HG03097 (cell line): ENCODE data around the gene CEP41.
"Not testable (repeated sequence)": the region's sequence is repeated elsewhere in the genome, so short reads cannot be mapped to it uniquely, and the experiment has no call there.

Source experiments
- ATAC-seq: cut with Tn5 transposase; IDR thresholded peaks from one replicate; pipeline ENCODE4 v1.9.1; 2021; ENCODE audit not compliant: unreplicated experiment, low FRiP score

CEP41 gene

DNA sequence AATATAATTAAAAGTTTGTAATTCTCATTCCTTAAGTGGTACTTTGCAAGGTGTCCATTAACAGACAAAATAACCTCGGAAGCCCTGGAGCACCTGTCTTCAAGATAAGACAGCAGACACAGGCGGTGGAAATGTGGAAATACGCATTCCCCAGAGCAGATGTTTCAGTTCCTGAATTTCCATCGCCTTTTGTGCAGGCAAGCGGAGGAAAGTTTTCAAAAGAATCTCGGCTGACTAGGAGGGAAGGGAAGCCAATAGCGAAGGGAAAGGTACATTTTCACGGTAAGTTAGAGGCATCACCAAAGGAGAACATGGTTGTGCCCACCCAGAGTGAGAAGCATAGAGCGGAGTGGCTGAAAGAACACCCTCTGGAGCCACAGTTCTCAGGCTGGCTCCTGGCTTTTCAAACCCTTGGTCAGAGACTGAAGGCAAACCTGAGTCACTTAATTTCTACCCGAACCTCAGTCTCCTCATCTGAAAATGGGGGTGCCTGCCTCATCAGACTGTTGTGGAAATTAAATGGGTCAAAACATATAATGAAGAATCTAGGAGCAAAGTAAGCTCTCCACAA is 46.9 kb downstream of the CEP41 start:
- ATAC-seq, result no peak

DNA sequence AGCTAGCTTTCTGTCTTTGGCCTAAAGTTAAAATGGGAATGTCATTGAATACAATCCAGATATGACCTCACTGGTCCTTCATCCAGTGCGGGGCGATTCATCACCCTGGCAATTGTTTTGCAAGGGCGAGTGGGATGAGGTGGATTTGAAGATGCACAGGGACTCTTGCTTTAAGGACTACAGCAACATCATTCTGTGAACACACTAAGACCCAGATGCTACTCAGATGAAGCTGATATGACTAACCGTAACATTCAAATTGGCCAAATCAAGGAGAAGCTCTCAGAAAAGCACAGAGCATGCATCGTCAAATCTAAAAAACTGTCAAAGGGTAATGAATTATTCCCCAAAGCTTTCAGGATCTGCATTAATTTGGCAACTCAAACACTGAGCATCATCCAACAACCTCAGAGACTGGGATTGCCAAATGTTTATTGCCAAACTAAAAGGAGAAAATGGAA is 47.7 kb downstream of the CEP41 start:
- no peak for ATAC-seq

DNA sequence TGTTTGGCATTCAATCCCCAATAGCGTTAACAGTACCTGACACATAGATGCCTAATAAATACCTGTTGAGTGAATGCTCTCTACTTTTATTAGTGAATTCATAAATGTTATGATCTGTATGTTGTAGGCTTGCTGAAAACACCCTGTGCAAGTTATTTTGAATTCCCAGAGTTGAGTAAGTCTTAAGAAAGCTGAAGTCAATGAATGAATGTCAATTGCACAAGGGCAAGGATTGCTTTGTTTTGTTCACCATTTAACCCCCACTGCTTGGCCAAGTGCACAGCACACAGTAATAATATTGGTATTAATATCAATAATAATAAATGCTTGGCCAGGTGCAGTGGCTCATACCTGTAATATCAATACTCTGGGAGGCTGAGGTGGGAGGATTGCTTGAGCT is 50.3 kb downstream of the CEP41 start:
- no peak for ATAC-seq

DNA sequence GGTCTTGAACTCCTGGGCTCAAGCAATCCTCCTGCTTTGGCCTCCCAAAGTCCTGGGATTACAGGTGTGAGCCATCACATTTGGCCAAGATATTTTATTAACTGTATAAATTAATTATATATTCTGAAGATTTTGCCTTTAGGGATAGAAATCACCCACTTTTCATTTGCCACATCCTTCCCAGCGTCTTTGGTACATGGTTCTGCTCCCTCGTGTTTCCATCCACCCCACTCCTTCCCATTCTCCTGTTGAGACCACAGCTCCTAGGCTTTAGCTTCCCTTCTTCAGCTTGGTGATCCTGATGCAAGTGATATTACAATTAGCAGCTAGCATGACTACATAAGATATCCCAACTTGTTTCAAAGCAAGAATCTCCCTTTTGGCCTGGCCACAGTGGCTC is 52.1 kb downstream of the CEP41 start:
- no peak for ATAC-seq

DNA sequence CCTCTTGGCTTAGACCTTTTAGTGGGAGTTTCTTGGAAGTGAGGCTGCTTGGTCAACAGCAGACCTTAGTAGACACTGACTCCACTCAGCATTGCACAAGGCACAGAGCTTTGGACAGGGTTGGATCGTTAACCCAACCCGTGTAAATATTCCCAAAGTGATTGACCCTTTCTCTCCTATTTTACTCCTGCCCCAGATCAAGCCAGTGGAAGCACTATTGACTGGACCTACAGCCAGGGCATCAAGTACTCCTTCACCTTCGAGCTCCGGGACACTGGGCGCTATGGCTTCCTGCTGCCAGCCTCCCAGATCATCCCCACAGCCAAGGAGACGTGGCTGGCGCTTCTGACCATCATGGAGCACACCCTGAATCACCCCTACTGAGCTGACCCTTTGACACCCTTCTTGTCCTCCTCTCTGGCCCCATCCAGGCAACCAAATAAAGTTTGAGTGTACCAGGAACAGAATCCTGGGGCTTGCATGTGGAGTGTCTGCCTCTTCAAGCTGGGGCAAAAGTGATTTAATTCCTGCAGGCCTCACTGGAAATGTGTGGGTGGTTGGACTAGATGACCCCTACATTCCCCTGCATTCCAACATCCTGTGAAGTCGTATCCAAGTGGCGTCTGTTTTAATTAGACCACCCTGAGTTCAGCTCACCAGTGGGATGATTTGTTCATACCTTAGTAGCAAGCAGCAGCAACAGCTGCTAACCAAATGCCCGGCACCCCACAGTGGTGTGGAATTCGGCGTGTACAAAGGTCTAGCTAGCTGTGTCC is 53.0 kb downstream of the CEP41 start:
- ATAC-seq, result no peak

DNA sequence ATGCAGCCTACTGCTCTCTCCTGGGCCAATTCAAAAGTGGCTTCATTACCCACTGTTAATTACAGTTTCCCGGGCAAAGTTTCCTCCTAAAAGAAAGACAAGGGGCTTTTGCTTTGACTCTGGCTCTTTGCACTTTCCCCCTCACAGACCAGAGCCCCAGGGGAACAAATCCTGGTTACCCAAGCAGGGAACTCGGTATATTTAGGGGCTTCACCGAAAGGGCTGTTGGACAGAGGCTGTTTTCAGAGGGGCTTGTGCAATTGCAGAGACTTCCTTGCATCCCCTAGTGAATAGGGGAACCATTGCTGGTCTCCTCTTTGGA is 53.5 kb downstream of the CEP41 start:
- no peak for ATAC-seq

DNA sequence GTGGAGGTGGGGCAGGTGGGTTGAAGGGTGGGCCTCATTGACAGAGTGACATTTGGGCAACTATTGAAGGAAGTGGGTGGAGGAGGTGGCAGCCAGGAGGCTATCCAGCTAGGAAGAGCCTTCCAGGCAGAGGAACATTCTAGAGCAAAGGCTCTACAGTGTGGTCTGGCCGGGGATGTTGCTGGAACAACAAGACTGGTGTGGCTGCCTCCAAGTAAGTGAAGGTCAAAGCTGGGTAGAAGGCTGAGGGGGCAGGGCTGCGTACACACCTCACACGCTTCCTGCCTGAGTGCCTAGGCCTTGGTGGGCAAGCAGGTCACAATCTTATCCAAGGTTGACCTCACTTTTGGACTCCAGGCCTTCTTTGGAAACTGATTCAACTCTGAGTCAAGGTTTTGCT is 53.9 kb downstream of the CEP41 start:
- ATAC-seq, result no peak

DNA sequence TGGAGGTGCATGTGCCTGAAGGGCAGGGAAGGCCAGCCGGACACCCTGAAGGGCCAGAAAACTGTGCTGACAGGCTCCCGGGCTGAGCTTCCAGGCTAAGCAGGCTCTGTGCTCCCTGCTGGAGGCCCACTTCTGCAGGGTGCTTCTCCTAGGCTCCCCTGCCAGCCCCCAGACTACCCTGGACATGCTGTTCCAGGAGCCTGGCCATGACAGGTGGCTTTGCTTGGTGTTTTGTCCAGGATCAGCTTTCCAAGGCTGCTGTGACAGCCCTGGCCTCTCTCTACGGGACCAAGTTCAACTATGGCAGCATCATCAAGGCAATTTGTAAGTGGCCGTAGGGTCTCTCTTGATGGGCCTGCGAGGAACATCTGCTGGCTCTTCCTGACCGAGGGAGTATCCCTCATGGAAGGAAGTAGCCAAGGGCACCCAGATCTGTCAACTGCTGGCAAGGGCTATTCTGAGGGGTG is 55.2 kb downstream of the CEP41 start:
- ATAC-seq, result no peak

DNA sequence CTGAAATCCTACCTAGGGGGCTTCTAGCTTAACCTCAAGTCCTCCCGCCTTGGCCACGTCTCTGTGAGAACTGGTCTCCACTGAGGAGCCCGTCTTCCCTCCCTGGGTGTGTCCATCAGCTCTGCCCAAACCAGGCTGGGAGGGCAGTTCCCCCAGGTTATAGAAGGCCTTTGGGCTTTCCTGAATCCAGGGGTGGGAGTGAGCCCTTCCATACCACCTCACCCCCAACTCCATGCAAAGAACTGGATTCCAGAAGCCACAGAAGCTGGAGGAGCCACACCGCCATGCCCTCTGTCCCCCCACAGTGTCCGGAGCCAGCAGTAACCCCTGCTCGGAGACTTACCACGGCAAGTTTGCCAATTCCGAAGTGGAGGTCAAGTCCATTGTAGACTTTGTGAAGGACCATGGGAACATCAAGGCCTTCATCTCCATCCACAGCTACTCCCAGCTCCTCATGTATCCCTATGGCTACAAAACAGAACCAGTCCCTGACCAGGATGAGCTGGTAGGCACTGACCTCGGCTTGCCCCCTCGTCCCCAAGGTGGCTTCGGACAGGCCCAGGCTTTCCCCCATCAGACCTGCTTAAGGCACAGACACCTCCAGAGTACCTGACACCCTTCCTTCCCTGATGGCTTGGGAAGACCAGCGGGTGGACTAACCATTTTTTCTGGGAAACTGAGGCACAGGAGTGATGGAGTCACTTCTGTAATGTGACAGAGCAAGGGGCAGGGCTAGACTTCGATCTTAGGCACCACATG is 55.8 kb downstream of the CEP41 start:
- ATAC-seq, result no peak

DNA sequence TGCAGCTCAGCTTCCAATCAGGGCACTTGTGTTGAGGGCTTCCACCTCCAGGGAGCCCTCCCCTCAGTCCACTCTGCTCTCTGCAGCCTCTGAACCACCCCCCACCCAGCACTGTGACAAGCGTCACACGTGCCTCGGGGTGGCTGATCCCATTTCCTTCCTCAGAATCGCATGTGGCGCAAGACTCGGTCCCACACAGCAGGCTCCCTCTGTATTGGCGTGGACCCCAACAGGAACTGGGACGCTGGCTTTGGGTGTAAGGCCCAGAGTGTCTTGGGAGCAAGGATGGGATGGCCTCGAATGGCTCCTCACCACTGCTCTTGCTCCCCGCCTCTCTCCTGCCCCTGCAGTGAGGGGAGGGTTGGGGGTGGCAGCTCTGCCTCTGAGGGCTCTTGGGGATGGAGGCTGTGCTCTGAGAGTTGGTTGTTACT is 56.4 kb downstream of the CEP41 start:
- no peak for ATAC-seq

DNA sequence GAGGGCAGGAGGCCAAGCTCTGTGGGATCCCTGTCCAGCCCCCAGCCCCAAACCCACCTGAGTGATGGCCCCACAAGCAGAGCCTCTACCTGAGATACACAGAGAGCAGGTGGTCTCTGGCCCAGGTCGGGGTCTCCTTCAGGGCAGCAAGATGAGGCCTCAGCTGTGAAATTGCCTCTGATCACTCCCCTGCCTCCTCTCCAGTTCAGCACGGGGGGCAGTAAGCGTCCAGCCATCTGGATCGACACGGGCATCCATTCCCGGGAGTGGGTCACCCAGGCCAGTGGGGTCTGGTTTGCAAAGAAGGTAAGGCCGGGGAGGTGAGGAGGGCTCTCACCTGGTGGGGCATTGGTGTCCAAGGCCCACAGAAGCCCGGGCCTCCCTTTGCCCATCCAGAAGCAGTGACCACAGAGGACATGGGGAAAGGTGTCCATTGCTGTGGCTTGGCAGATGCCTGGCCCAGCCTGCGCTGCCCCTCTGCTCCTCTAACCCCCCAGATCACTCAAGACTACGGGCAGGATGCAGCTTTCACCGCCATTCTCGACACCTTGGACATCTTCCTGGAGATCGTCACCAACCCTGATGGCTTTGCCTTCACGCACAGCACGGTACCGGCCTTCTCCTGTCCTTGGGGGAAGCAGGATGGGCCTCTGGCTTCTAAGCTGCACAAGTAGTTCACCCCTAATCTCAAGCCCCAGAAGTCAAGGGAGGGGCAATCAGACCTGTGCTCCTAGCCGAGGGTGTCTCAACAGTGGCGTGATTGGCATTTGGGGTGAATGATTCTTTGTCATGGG is 57.4 kb downstream of the CEP41 start:
- no peak for ATAC-seq

DNA sequence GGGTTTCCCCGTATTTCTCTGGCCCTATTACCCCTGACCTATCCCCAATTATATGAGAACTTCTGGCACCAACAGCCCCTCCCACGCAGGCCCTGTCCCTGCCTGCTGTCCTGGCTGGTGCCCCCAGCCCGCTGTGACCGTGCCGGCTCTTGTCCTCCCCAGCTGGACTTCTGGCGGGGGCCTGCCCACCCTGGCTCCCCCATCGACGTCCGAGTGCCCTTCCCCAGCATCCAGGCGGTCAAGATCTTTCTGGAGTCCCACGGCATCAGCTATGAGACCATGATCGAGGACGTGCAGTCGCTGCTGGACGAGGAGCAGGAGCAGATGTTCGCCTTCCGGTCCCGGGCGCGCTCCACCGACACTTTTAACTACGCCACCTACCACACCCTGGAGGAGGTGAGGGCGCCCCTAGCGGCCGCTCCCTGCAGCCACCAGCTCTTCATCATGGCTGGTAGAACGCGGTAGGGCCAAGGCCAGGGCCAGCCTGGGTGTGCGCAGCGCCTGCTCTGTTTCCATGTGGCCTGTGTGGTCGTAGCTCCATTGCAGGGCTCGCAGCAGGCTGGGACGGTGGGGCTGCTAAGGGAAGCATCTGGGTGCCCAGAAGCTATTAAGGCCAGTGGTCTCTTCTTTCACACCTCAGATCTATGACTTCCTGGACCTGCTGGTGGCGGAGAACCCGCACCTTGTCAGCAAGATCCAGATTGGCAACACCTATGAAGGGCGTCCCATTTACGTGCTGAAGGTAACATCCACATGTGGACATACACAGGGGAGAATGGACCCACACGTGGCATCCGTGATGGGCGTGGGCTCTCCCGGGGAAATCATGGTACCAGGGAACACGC is 59.1 kb downstream of the CEP41 start:
- ATAC-seq, result no peak

DNA sequence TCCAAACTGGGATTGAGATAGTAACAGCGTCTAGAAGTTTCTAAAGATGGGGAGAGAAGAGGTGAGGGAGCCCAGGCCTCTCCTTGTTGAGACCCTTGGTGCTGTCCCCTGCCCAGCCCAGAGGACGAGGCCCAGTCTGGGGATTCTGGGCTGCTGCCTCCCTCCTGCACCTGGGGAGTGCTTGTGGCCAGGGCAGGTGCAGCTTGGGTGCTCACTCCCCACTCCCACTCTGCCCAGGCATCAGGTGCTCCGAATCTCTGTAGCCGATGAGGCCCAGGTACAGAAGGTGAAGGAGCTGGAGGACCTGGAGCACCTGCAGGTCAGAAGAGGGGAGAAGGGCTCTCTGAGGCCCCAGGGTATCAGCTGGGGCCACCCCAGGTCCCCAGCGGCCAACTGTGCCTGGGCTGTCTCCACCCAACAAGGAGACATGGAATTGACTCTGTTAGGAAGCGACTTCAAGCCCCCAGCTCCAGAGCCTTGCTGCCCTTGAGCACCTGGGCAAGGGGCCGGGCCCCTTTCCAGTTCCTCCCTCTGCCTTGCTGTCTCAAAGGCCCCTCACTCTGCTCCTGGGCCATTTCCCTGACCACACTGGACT is 59.9 kb downstream of the CEP41 start:
- no peak for ATAC-seq

DNA sequence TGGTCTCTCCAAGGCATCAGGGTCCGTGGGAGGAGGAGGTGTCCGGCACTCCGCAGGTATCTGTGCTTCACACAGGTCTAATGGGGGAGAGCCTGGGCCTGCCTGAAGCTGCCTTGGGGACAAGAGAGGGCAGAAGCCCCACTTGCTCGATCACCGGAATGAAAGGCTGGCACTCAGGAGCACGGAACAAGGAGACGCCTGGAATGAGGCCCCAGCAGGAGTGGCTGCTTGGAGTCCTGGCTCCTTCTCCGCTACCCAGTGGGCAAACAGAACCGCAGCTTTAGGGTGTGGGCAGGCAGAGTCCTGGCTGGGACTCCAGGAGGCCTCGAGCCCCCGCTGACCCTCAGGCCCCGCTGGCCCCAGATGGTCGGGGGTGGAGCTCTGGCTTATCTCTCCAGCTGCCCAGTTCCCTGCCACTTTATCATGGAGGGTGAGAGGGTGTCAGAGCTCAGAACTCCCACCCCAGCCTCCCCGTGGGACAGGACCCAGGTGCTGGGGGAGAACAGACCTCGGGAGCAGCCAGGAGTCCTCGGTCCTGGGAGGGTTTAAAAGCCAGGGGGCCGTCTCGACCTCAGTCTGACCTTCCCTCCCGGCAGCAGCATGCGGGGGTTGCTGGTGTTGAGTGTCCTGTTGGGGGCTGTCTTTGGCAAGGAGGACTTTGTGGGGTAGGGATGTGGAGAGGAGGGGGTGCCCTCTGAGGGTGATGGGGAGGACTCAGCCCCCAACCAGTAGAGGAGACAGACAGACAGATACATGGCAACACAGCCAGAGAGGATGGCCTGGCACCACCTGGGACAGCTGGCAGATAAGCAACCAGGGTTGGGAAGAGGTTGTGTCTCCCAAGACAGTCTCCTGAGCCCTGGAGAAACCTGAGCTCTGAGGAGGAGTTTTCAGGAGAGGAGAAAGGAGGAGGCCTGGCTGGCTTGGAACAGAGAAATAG is 60.6 kb downstream of the CEP41 start, which contains the start of gene CPA1:
Gene CPA1 (plus strand): TSS at position 574 of the 940 bp plus-strand sequence. CDS start 27 bp downstream, at position 601.
- no peak for ATAC-seq

DNA sequence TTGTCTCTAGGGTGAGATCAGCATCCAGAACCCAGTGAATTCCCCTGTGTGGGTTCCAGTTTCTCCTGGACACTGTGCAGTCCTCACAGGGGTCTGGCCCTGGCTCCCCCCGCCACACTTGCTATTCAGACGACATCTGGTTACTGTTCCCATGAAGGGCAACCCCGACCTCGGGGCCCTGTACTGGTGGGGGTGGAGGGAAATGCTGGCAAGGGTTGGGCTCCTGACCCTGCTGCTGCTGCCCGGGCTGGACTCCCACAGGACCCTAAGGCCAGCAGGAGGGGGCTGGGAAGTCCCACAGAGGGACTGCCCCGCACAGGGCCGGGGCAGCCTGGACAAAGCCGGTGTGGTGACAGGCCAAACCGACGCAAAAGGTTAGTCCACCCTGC is 61.3 kb downstream of the CEP41 start:
- ATAC-seq, result no peak

DNA sequence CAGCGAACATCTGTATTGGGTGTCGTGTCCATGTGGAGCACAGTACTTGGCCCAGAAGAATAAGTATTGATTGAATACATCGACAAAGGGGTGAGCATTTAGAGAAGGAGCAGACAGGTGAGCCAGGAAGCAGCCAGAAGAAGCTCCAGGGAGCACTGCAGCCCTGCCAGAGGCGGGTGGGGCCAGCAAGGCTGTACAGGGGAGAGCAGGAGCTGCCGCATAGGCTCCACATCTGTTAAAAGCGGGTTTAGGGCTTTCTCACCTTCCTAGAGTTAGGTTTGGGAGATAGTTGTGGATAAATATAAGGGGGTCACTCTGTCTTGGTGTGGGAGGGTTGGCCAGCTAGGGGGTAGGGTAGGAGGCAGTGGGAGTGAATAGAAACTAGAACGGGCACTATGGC is 61.8 kb downstream of the CEP41 start:
- no peak for ATAC-seq

DNA sequence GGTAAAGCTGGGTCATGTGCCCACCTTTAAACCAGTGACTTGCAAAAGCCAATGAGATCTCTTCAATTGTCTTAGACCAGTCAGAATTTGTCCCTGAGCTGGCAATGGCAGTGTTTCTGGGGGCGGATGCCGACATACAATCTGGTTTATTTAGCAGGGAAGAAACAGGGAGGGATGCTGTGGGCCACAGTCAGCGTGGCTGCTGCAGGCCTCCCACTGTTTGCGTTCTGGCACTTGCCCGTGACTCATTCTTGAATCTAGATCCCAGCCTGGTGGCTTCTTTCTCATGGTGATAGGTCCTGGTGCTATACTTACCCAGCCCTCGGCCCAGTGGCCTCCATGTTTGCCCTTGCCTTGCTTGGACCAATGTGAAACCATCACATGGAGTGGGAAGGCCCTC is 63.6 kb downstream of the CEP41 start:
- ATAC-seq, result no peak

DNA sequence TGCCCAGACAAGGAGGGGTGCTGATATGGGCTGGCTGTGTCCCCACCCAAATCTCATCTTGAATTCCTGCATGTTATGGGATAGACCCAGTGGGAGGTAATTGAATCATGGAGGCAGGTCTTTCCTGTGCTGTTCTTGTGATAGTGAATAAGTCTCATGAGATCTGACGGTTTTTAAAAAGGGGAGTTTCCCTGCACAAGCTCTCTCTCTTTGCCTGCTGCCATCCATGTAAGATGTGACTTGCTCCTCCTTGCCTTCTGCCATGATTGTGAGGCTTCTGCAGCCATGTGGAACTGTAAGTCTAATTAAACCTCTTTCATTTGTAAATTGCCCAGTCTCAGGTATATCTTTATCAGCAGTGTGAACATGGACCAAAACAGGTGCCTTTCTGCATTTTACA is 64.4 kb downstream of the CEP41 start:
- not testable (repeated sequence) for ATAC-seq
